GM18858 (cell line): ENCODE measurements around the gene CRACR2B.

Source experiments
- ATAC-seq: cut with Tn5 transposase; IDR thresholded peaks from one replicate; pipeline ENCODE4 v1.9.1; 2021; ENCODE audit not compliant: unreplicated experiment

The CRACR2B gene

GRCh38 chr11:850775-851763 lies 23.4 kb downstream of the CRACR2B start:
- ATAC-seq: no peak

- ATAC-seq: no peak
Observed at GRCh38 chr11:852762-853161, 25.0 kb downstream of the CRACR2B start.

GRCh38 chr11:853682-854448 lies 26.1 kb downstream of the CRACR2B start:
- no peak for ATAC-seq

- ATAC-seq: no peak
Observed at GRCh38 chr11:854601-855329, 27.0 kb downstream of the CRACR2B start.

GRCh38 chr11:855330-855674 lies 27.6 kb downstream of the CRACR2B start:
- no peak for ATAC-seq

- ATAC-seq: no peak
Observed at GRCh38 chr11:855796-856195, 28.1 kb downstream of the CRACR2B start.

- ATAC-seq: no peak
Observed at GRCh38 chr11:856397-856796, 28.7 kb downstream of the CRACR2B start.

GRCh38 chr11:858053-858761 lies 30.5 kb downstream of the CRACR2B start:
- ATAC-seq: no peak

GRCh38 chr11:858762-859339 lies 31.1 kb downstream of the CRACR2B start:
- ATAC-seq: no peak

GRCh38 chr11:859394-860131 lies 31.8 kb downstream of the CRACR2B start:
- no peak for ATAC-seq

- no peak for ATAC-seq
Observed at GRCh38 chr11:860234-861104, 32.8 kb downstream of the CRACR2B start.

- no peak for ATAC-seq
Observed at GRCh38 chr11:861105-861479, 33.4 kb downstream of the CRACR2B start.

- no peak for ATAC-seq
Observed at GRCh38 chr11:862081-862661, 34.5 kb downstream of the CRACR2B start.

- no peak for ATAC-seq
Observed at GRCh38 chr11:862696-863022, 34.9 kb downstream of the CRACR2B start.

- no peak for ATAC-seq
Observed at GRCh38 chr11:863023-863909, 35.5 kb downstream of the CRACR2B start.

GRCh38 chr11:863910-864827 lies 36.5 kb downstream of the CRACR2B start:
- ATAC-seq: no peak

- no peak for ATAC-seq
Observed at GRCh38 chr11:864898-865297, 37.2 kb downstream of the CRACR2B start.
